ENCODE measurements around the gene BMS1. TPM values are rescaled to one million over a fixed set of nuclear protein-coding genes. Genes with fewer than 3 reads are reported as not detected.

The BMS1 gene
- total RNA-seq, 4 donors from 2014 or later = 11.5 to 17.4 (median 16.7) TPM

GRCh38 chr10:42875388-42875755, 92.8 kb downstream of the BMS1 start:
- no peak overlapping the region for H3K27ac ChIP-seq
- no peak for TF ChIP-seq POLR2A (IDR thresholded peaks at IDR 0.05)
- TF ChIP-seq CTCF (IDR thresholded peaks at IDR 0.05) = no peak
- intact Hi-C loops (cut with DNase I) = no loop called here
- peaks cover 0 to 14% (median 0%) of the 10 kb centered on the region in 3 donors for H3K4me1 ChIP-seq
- no peaks in the 10 kb centered on the region for H3K36me3 ChIP-seq
- no peak overlapping the region for H3K4me3 ChIP-seq
- H3K9me3 ChIP-seq = no peaks in the 10 kb centered on the region
- 50% methylated on average over 1 of the region's 5 CpGs; no CpG with 5 or more reads in 1 of the 2 donors for WGBS, 2 donors
- peaks cover 0 to 26% (median 0%) of the 10 kb centered on the region in 4 donors for H3K27me3 ChIP-seq
- DNase-seq = no peak

DNA sequence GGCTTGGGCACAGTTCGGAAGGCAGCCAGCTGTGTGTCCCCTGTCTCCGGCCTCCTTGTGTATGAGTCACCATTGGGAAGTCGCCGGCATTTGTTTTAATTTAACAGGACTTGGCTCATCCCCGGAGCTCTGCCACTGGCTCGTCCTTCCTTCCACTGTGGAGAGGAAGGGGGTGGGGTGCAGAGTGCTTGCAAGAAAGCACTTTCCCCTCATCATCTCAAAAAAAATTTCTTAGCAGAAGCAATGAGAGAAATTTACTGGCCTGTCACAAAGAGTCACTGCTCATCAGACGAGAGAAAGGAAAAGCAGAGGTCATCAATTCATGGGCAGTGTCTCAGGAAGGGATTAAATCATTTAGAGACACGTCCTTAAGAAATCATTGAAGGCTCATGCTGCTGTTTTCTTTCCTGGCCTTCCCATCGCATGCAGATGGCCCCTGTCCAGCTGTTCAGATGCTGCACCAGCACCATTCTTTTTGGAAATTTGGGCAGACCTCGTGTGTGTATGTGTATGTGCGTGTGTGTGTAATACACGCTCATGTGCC, 93.3 kb downstream of the BMS1 start:
- intact Hi-C loops (cut with DNase I) = no loop called here
- Histone ChIP-seq H3K4me1 (peaks cover 0 to 14% (median 0%) of the 10 kb centered on the region in 3 donors), H3K27ac (no peak overlapping the region), H3K9me3 (no peaks in the 10 kb centered on the region), H3K4me3 (no peak overlapping the region), H3K36me3 (no peaks in the 10 kb centered on the region), H3K27me3 (peaks cover 0 to 31% (median 0%) of the 10 kb centered on the region in 4 donors)
- TF ChIP-seq POLR2A (IDR thresholded peaks at IDR 0.05) = no peak
- TF ChIP-seq CTCF (IDR thresholded peaks at IDR 0.05) = no peak
- DNase-seq = no peak
- WGBS, 2 donors = 35 to 42% methylated on average over 6 to 8 of the region's 12 CpGs

GRCh38 chr10:42876476-42876875, 93.9 kb downstream of the BMS1 start:
- no peaks in the 10 kb centered on the region for H3K36me3 ChIP-seq
- DNase-seq = no peak
- peaks cover 0 to 35% (median 0%) of the 10 kb centered on the region in 4 donors for H3K27me3 ChIP-seq
- H3K9me3 ChIP-seq = no peaks in the 10 kb centered on the region
- H3K27ac ChIP-seq = no peak overlapping the region
- H3K4me3 ChIP-seq = no peak overlapping the region
- 60 to 86% methylated on average over 1 to 5 of the region's 9 CpGs for WGBS, 2 donors
- H3K4me1 ChIP-seq = peaks cover 0 to 14% (median 0%) of the 10 kb centered on the region in 3 donors
- TF ChIP-seq CTCF (IDR thresholded peaks at IDR 0.05) (no peak), POLR2A (IDR thresholded peaks at IDR 0.05) (no peak)
- intact Hi-C loops (cut with DNase I) = no loop called here

DNA sequence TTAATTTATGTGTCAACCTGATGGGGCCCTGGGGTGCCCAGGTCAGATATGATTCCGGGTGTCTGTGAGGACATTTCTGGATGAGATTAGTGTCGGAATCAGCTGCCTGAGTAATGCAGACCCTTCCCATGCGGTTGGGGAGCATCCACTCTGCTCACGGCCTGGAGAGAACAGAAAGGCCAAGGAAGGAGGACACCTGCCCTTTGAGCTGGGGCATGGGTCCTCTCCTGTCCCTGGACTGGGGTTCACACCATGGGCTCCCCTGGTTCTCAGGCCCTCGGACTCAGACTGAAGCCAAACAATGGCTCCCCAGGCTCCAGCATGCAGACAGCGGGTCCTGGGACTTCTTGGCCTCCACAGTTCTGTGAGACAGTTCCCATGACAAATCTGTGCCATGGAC, 94.3 kb downstream of the BMS1 start:
- Histone ChIP-seq H3K36me3 (no peaks in the 10 kb centered on the region), H3K4me1 (peaks cover 0 to 14% (median 0%) of the 10 kb centered on the region in 3 donors), H3K4me3 (no peak overlapping the region), H3K9me3 (peaks cover 0 to under 1% (median 0%) of the 10 kb centered on the region in 3 donors), H3K27ac (no peak overlapping the region), H3K27me3 (peaks cover 0 to 35% (median 0%) of the 10 kb centered on the region in 4 donors)
- DNase-seq = no peak
- WGBS, 2 donors = 80 to 83% methylated on average over 4 of the region's 6 CpGs
- TF ChIP-seq CTCF (IDR thresholded peaks at IDR 0.05) = no peak
- no peak for TF ChIP-seq POLR2A (IDR thresholded peaks at IDR 0.05)
- intact Hi-C loops (cut with DNase I) = no loop called here

DNA sequence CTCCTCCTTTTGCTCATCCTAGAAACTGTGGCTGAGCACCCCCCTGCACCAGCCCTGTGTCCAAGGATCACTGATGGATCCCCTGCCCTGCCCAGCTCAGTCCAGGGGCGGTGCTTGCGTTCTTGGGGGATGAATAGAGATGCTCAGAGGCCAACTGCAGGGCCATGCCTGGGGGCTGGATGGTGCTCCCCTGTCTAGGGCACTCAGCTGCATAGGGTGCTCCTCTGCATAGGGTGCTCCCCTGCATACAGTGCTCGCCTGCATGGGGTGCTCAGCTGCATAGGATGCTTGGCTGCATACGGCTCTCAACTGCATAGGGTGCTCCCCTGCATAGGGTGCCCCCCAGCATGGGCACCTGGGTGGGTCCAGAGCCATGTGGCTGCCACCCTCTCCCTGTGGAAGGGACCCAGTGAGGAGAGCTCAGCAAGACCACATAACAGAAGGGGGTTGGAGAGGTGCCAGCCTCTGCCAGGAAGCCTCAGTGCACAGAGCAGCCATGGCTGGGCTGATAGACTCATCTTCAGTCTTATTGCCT, 95.0 kb downstream of the BMS1 start:
- H3K27ac ChIP-seq = no peak overlapping the region
- TF ChIP-seq POLR2A (IDR thresholded peaks at IDR 0.05) = no peak
- no peak for TF ChIP-seq CTCF (IDR thresholded peaks at IDR 0.05)
- no peak for DNase-seq

More for the DNA sequence above, 95.0 kb downstream of the BMS1 start:
- WGBS, 2 donors = 69% methylated on average over 2 of the region's 4 CpGs; no CpG with 5 or more reads in 1 of the 2 donors
- peaks cover 0 to 35% (median 0%) of the 10 kb centered on the region in 4 donors for H3K27me3 ChIP-seq
- H3K4me1 ChIP-seq = peaks cover 0 to 14% (median 0%) of the 10 kb centered on the region in 3 donors
- no peaks in the 10 kb centered on the region for H3K36me3 ChIP-seq
- intact Hi-C loops (cut with DNase I) = no loop called here
- H3K4me3 ChIP-seq = no peak overlapping the region
- H3K9me3 ChIP-seq = peaks cover 0 to 6% (median 2%) of the 10 kb centered on the region in 3 donors
